LNCAP (cell line): Measurements from ENCODE around the gene DMP1.

Experiments
- CTCF ChIP-seq: fragments of 450-650 bp; IDR thresholded peaks from 2 replicates; pipeline ENCODE4 v1.5.1; 2017; ENCODE audit warnings: mild to moderate bottlenecking

The DMP1 gene

GRCh38 chr4:87622303-87622702, 27.8 kb upstream of the DMP1 start:
- no peak for TF ChIP-seq CTCF

GRCh38 chr4:87624698-87625097, 25.4 kb upstream of the DMP1 start:
- no peak for TF ChIP-seq CTCF

GRCh38 chr4:87631668-87632067, 18.4 kb upstream of the DMP1 start:
- no peak for TF ChIP-seq CTCF

GRCh38 chr4:87632469-87632868, 17.6 kb upstream of the DMP1 start:
- TF ChIP-seq CTCF = no peak

GRCh38 chr4:87633243-87633642, 16.8 kb upstream of the DMP1 start:
- no peak for TF ChIP-seq CTCF

- TF ChIP-seq CTCF = peak; percentile 24; the same call in 1 of the 2 replicates
Observed at GRCh38 chr4:87644286-87644685, 5.8 kb upstream of the DMP1 start.

GRCh38 chr4:87650938-87651337, 858 bp downstream of the DMP1 start:
- TF ChIP-seq CTCF = no peak

GRCh38 chr4:87651941-87652340, 1.9 kb downstream of the DMP1 start:
- no peak for TF ChIP-seq CTCF
